Activated naive CD4-positive, alpha-beta T cell treated with anti-CD3 and anti-CD28 coated beads for 36 hours (primary cell): ENCODE data around the gene SYNGR3. TPM values are rescaled to one million over a fixed set of nuclear protein-coding genes. Genes with fewer than 3 reads are reported as not detected.
A peak's percentile ranks its signal among the peaks of the same experiment; 100 is the strongest.

Experiments
- CTCF ChIA-PET: fragments of 350-600 bp; sonication (Branson Sonifier 250); formaldehyde crosslinking; loops from one replicate; lab custom pipeline; 2021; ENCODE audit warnings: antibody characterized with exemption; lab: Charles Lee
- DNase-seq: peaks from one replicate; pipeline ENCODE4 v3.0.0-alpha.2; 2020
- H3K27ac Mint-ChIP-seq: one replicate; pipeline ENCODE4 v1.8.0; 2021; ENCODE audit warnings: mild to moderate bottlenecking, mixed read lengths
- H3K27me3 Mint-ChIP-seq: one replicate; pipeline ENCODE4 v1.8.0; 2021; ENCODE audit warnings: low read depth, mixed read lengths
- H3K36me3 Mint-ChIP-seq: one replicate; pipeline ENCODE4 v1.8.0; 2021; ENCODE audit warnings: low read depth, mixed read lengths
- H3K4me1 Mint-ChIP-seq: one replicate; pipeline ENCODE4 v1.8.0; 2021; ENCODE audit warnings: low read depth, mixed read lengths
- H3K4me3 Mint-ChIP-seq: one replicate; pipeline ENCODE4 v1.8.0; 2021; ENCODE audit warnings: mild to moderate bottlenecking, moderate library complexity, mixed read lengths
- H3K9me3 Mint-ChIP-seq: one replicate; pipeline ENCODE4 v1.8.0; 2021; ENCODE audit warnings: mixed read lengths
- intact Hi-C: fragments of 100-400 bp; cut with micrococcal nuclease; formaldehyde crosslinking; loops from one replicate; pipeline ENCODE4 v1.15.1; 2023
- total RNA-seq, 2 experiments: library from RNA; stranded (reverse); gene quantifications; one replicate each; pipeline ENCODE4 v1.2.3, GENCODE V29; 2021

Gene SYNGR3
- total RNA-seq, 2 experiments from 2014 or later, result 5.7 to 7.2 TPM

- Mint-ChIP-seq H3K4me1 (peaks cover 24% of the 10 kb centered on the region), H3K4me3 (peak overlapping the region; percentile 65), H3K36me3 (peaks cover 1% of the 10 kb centered on the region), H3K27ac (no peak overlapping the region), H3K27me3 (peaks cover 24% of the 10 kb centered on the region), H3K9me3 (no peaks in the 10 kb centered on the region)
- CTCF ChIA-PET, result interaction anchor here (1.5 to 5.0 kb wide), 2 partner anchors 12 to 149 kb away, joined by 5 to 36 read pairs; no protein-coding TSS in a partner anchor
- peak; percentile 99 for DNase-seq
- intact Hi-C loops, result loop anchor here (1.0 kb wide), 4 partner anchors 17 to 231 kb away; partner anchors contain the start of genes E4F1, MSRB1, RPS2 and ZNF598
These were observed 2.4 kb downstream of the SYNGR3 start for GRCh38 chr16:1991948-1992703.

- peaks cover 1% of the 10 kb centered on the region for H3K36me3 Mint-ChIP-seq
- H3K27ac Mint-ChIP-seq, result no peak overlapping the region
- DNase-seq, result no peak
- no peaks in the 10 kb centered on the region for H3K9me3 Mint-ChIP-seq
- intact Hi-C loops, result loop anchor here (1.0 kb wide), 4 partner anchors 16 to 230 kb away; partner anchors contain the start of genes E4F1, MSRB1, RPS2 and ZNF598
- no peak overlapping the region for H3K4me3 Mint-ChIP-seq
- peaks cover 24% of the 10 kb centered on the region for H3K4me1 Mint-ChIP-seq
- peaks cover 24% of the 10 kb centered on the region for H3K27me3 Mint-ChIP-seq
- CTCF ChIA-PET, result interaction anchor here (1.5 to 5.0 kb wide), 2 partner anchors 11 to 148 kb away, joined by 5 to 36 read pairs; no protein-coding TSS in a partner anchor
These were observed 3.0 kb downstream of the SYNGR3 start for GRCh38 chr16:1992704-1993317.

- H3K9me3 Mint-ChIP-seq, result no peaks in the 10 kb centered on the region
- H3K27me3 Mint-ChIP-seq, result peaks cover 21% of the 10 kb centered on the region
- peak overlapping the region; percentile 60 for H3K27ac Mint-ChIP-seq
- peak; percentile 74 for DNase-seq
- intact Hi-C loops, result no loop called here
- H3K4me3 Mint-ChIP-seq, result no peak overlapping the region
- peaks cover 24% of the 10 kb centered on the region for H3K4me1 Mint-ChIP-seq
- H3K36me3 Mint-ChIP-seq, result peaks cover 5% of the 10 kb centered on the region
- CTCF ChIA-PET, result interaction anchor here (5.0 kb wide), 1 partner anchor 10 kb away, joined by 36 read pairs; no protein-coding TSS in a partner anchor
These were observed 4.0 kb downstream of the SYNGR3 start for GRCh38 chr16:1993731-1994131.

- no peak overlapping the region for H3K27ac Mint-ChIP-seq
- intact Hi-C loops, result no loop called here
- CTCF ChIA-PET, result interaction anchor here (0.9 to 1.3 kb wide), 3 partner anchors 10 to 15 kb away, joined by 3 read pairs; no protein-coding TSS in a partner anchor
These were observed 8.0 kb downstream of the SYNGR3 start for GRCh38 chr16:1997494-1998359.

GRCh38 chr16:1998360-1998835 is 8.6 kb downstream of the SYNGR3 start:
- Mint-ChIP-seq H3K9me3 (no peaks in the 10 kb centered on the region), H3K27ac (no peak overlapping the region), H3K4me3 (no peak overlapping the region), H3K4me1 (peaks cover 8% of the 10 kb centered on the region), H3K27me3 (no peaks in the 10 kb centered on the region), H3K36me3 (peaks cover 14% of the 10 kb centered on the region)
- DNase-seq, result no peak
- intact Hi-C loops, result no loop called here
- CTCF ChIA-PET, result interaction anchor here (0.9 kb wide), 1 partner anchor 10 kb away, joined by 3 read pairs; no protein-coding TSS in a partner anchor

More at GRCh38 chr16:1997494-1998359, 8.0 kb downstream of the SYNGR3 start:
- no peaks in the 10 kb centered on the region for H3K9me3 Mint-ChIP-seq
- H3K36me3 Mint-ChIP-seq, result peaks cover 14% of the 10 kb centered on the region
- H3K4me1 Mint-ChIP-seq, result peaks cover 9% of the 10 kb centered on the region
- H3K27me3 Mint-ChIP-seq, result no peaks in the 10 kb centered on the region
- no peak overlapping the region for H3K4me3 Mint-ChIP-seq
- DNase-seq, result no peak

GRCh38 chr16:1998852-1999801 is 9.4 kb downstream of the SYNGR3 start:
- CTCF ChIA-PET, result interaction anchor here (0.9 kb wide), 1 partner anchor 9 kb away, joined by 3 read pairs; no protein-coding TSS in a partner anchor
- H3K36me3 Mint-ChIP-seq, result peaks cover 14% of the 10 kb centered on the region

GRCh38 chr16:1999866-2000514 is 10.2 kb downstream of the SYNGR3 start:
- peaks cover 14% of the 10 kb centered on the region for H3K36me3 Mint-ChIP-seq
- DNase-seq, result no peak
- H3K4me3 Mint-ChIP-seq, result no peak overlapping the region
- H3K9me3 Mint-ChIP-seq, result no peaks in the 10 kb centered on the region
- H3K27ac Mint-ChIP-seq, result no peak overlapping the region
- intact Hi-C loops, result no loop called here
- peaks cover 5% of the 10 kb centered on the region for H3K4me1 Mint-ChIP-seq
- no peaks in the 10 kb centered on the region for H3K27me3 Mint-ChIP-seq
- CTCF ChIA-PET, result no interaction called here

More at GRCh38 chr16:1998852-1999801, 9.4 kb downstream of the SYNGR3 start:
- Mint-ChIP-seq H3K27me3 (no peaks in the 10 kb centered on the region), H3K4me1 (peaks cover 2% of the 10 kb centered on the region), H3K4me3 (no peak overlapping the region), H3K27ac (no peak overlapping the region), H3K9me3 (no peaks in the 10 kb centered on the region)
- intact Hi-C loops, result no loop called here
- DNase-seq, result no peak

GRCh38 chr16:2001035-2001434 is 11.3 kb downstream of the SYNGR3 start:
- CTCF ChIA-PET, result no interaction called here
- H3K36me3 Mint-ChIP-seq, result peaks cover 14% of the 10 kb centered on the region
- no peak overlapping the region for H3K4me3 Mint-ChIP-seq
- peaks cover 12% of the 10 kb centered on the region for H3K4me1 Mint-ChIP-seq
- no peak overlapping the region for H3K27ac Mint-ChIP-seq
- no peaks in the 10 kb centered on the region for H3K27me3 Mint-ChIP-seq
- no peak for DNase-seq
- no peaks in the 10 kb centered on the region for H3K9me3 Mint-ChIP-seq
- intact Hi-C loops, result no loop called here

- H3K4me3 Mint-ChIP-seq, result no peak overlapping the region
- CTCF ChIA-PET, result no interaction called here
- H3K27me3 Mint-ChIP-seq, result no peaks in the 10 kb centered on the region
- H3K36me3 Mint-ChIP-seq, result peaks cover 18% of the 10 kb centered on the region
- H3K4me1 Mint-ChIP-seq, result peaks cover 19% of the 10 kb centered on the region
- H3K9me3 Mint-ChIP-seq, result no peaks in the 10 kb centered on the region
- intact Hi-C loops, result no loop called here
- no peak overlapping the region for H3K27ac Mint-ChIP-seq
- DNase-seq, result no peak
These were observed 11.9 kb downstream of the SYNGR3 start for GRCh38 chr16:2001456-2002355.
